ENCODE data around the gene KIAA1671. TPM values are rescaled to one million over a fixed set of nuclear protein-coding genes. Genes with fewer than 3 reads are reported as not detected.

Gene KIAA1671
- total and polyA plus RNA-seq, 2 of the 4 experiments (the other 2 are of a cell fraction): 0.02 TPM; not detected in 1

- Histone ChIP-seq H3K56ac (ENCODE audit: extremely low read depth, insufficient read depth, low read length) (no peak overlapping the region), H3K4me3 (ENCODE audit: insufficient read depth, low read depth, low read length) (no peak overlapping the region), H3K4ac (ENCODE audit: low read depth, low read length) (no peak overlapping the region), H3K18ac (ENCODE audit: low read depth, low read length) (no peak overlapping the region), H3K4me1 (ENCODE audit: control insufficient read depth, insufficient read depth, low read length) (no peaks in the 10 kb centered on the region), H2AK9ac (replicated peaks; ENCODE audit: low read depth, low read length, poor library complexity) (no peak overlapping the region), H3K4me2 (ENCODE audit: low read depth, low read length) (no peak overlapping the region), H2BK120ac (ENCODE audit: low read depth, low read length) (no peak overlapping the region), H3K14ac (replicated peaks; ENCODE audit: low read depth, low read length) (no peak overlapping the region), H2BK20ac (ENCODE audit: low read depth, low read length) (no peak overlapping the region), H3K9ac (ENCODE audit: low read depth, low read length) (no peak overlapping the region), H3K36me3 (ENCODE audit: control insufficient read depth, insufficient read depth, low read length) (no peaks in the 10 kb centered on the region), H4K91ac (ENCODE audit: insufficient read depth, low read depth, low read length) (no peak overlapping the region), H4K8ac (ENCODE audit: low read depth in 2 of 2, low read length in 2 of 2) (no peak overlapping the region), H3K27me3 (ENCODE audit: control insufficient read depth, insufficient read depth, low read length) (no peaks in the 10 kb centered on the region), H3K79me1 (ENCODE audit: low read depth in 1 of 2, low read length in 2 of 2) (no peaks in the 10 kb centered on the region), H2BK15ac (ENCODE audit: low read depth, low read length) (no peak overlapping the region), H2AK5ac (ENCODE audit: low read depth, low read length) (no peak overlapping the region), H3K27ac (ENCODE audit: insufficient read depth, low read length) (no peak overlapping the region), H2AFZ (replicated peaks; ENCODE audit: low read length, poor library complexity) (peak overlapping the region; percentile 3), H3K23ac (ENCODE audit: low read depth, low read length) (no peak overlapping the region), H2BK5ac (ENCODE audit: low read depth, low read length, poor library complexity, severe bottlenecking) (no peak overlapping the region), H3K9me3 (ENCODE audit: control insufficient read depth, insufficient read depth, low read length) (no peaks in the 10 kb centered on the region), H4K5ac (ENCODE audit: low read depth, low read length) (no peak overlapping the region), H3K9me1 (ENCODE audit: insufficient read depth, low read length) (no peaks in the 10 kb centered on the region), H4K20me1 (ENCODE audit: insufficient read depth, low read length) (no peaks in the 10 kb centered on the region)
- ATAC-seq (ENCODE audit: low read depth): peak; percentile 96
- peak; percentile 61 for DNase-seq
- POLR2A ChIA-PET (ENCODE audit: unreplicated experiment): no interaction called here
- dilution Hi-C loops (cut with HindIII; ENCODE audit: low sequenced_read_pairs, unreplicated experiment) (no loop called here), intact Hi-C loops (cut with micrococcal nuclease) (no loop called here), in situ Hi-C loops (cut with MboI; ENCODE audit: low sequenced_read_pairs) (no loop called here)
- WGBS, 2 experiments (ENCODE audit: extremely low coverage in 2 of 2, insufficient read length in 1 of 2): 6% methylated on average over 19 of the region's 30 CpGs; no CpG with 5 or more reads in 1 of the 2 experiments
- BruUV-seq (replicated peaks): no TSS peak
- CTCF ChIA-PET: interaction anchor here (0.5 kb wide), 1 partner anchor 509 kb away, joined by 4 read pairs; no protein-coding TSS in a partner anchor
- no peak for TF ChIP-seq USF2 (IDR thresholded peaks at IDR 0.05; ENCODE audit: low read depth, low read length)
- no peak for TF ChIP-seq MAZ (IDR thresholded peaks at IDR 0.05; ENCODE audit: borderline replicate concordance, low read depth, low read length)
- TF ChIP-seq NFE2L2 (IDR thresholded peaks at IDR 0.05; ENCODE audit: low read depth, low read length): no peak
- TF ChIP-seq SMC3 (IDR thresholded peaks at IDR 0.05; ENCODE audit: low read depth, low read length): peak; percentile 41; the same call in 1 of the 2 replicates
- TF ChIP-seq MXI1 (IDR thresholded peaks at IDR 0.05; ENCODE audit: borderline replicate concordance, low read depth, low read length): no peak
- TF ChIP-seq CHD1 (IDR thresholded peaks at IDR 0.05; ENCODE audit: low read depth, low read length): no peak
- no peak for TF ChIP-seq RCOR1 (IDR thresholded peaks at IDR 0.05; ENCODE audit: insufficient replicate concordance, low read length)
- peak; percentile 53 for TF ChIP-seq RAD21 (IDR thresholded peaks at IDR 0.05; ENCODE audit: low read length)
- TF ChIP-seq CTCF (conservative IDR thresholded peaks at IDR 0.05; ENCODE audit: low read depth, low read length): peak; percentile 55
- no peak for TF ChIP-seq RFX5 (IDR thresholded peaks at IDR 0.05; ENCODE audit: low read depth, low read length)
- no peak for TF ChIP-seq BHLHE40 (IDR thresholded peaks at IDR 0.05; ENCODE audit: low read depth, low read length)
- no peak for TF ChIP-seq FOS (IDR thresholded peaks at IDR 0.05; ENCODE audit: low read depth, low read length)
Measured at GRCh38 chr22:25235547-25236290, 283.2 kb downstream of the KIAA1671 start.
